Peyer's patch (tissue), 4 donors: Measurements from ENCODE around the gene LRRC17.

Experiments used
- POLR2A ChIP-seq, 2 donors: fragments of 450-650 bp; IDR thresholded peaks; one replicate each; pipeline ENCODE4 v1.5.1; 2017; ENCODE audit warnings: antibody characterized with exemption in 2 of 2, mild to moderate bottlenecking in 2 of 2, moderate library complexity in 2 of 2
- TF ChIP-seq, protein P1 (sequence below), 6 experiments: fragments of 450-650 bp in 4 of 6; fragments of 200-600 bp in 2 of 6; sonication (generic) in 1 of 6; IDR thresholded peaks; one replicate each; pipeline ENCODE4 v1.5.1; 2017 to 2019; ENCODE audit warnings: antibody characterized with exemption in 6 of 6, mild to moderate bottlenecking in 3 of 6, moderate library complexity in 1 of 6

DNA sequence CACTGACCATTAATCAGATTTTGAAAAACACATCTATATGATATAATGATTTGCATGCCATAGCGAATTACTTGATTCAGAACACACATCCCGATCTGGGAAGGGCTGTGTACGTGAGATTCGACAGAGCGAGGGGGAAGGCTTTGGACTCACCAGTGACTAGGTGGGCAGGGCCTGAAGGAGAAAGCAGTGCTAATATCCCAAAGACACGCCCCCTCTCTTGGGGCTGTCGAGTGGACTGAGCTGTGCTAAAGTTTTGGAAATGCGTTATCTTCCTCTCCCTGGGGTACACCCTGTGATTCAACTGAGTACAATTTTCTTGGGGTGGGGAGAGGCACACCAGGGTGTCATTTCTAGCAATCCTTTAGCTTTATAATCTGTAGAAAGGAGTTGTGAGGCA, 1.8 kb downstream of the LRRC17 start:
- TF ChIP-seq, protein P1, sequence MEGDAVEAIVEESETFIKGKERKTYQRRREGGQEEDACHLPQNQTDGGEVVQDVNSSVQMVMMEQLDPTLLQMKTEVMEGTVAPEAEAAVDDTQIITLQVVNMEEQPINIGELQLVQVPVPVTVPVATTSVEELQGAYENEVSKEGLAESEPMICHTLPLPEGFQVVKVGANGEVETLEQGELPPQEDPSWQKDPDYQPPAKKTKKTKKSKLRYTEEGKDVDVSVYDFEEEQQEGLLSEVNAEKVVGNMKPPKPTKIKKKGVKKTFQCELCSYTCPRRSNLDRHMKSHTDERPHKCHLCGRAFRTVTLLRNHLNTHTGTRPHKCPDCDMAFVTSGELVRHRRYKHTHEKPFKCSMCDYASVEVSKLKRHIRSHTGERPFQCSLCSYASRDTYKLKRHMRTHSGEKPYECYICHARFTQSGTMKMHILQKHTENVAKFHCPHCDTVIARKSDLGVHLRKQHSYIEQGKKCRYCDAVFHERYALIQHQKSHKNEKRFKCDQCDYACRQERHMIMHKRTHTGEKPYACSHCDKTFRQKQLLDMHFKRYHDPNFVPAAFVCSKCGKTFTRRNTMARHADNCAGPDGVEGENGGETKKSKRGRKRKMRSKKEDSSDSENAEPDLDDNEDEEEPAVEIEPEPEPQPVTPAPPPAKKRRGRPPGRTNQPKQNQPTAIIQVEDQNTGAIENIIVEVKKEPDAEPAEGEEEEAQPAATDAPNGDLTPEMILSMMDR (IDR thresholded peaks at IDR 0.05) = no peak
- TF ChIP-seq POLR2A (IDR thresholded peaks at IDR 0.05) = no peak
